Measurements from ENCODE around the gene NCL.
"Not testable (repeated sequence)": the region's sequence is repeated elsewhere in the genome, so short reads cannot be mapped to it uniquely, and the experiment has no call there.

The NCL gene

DNA sequence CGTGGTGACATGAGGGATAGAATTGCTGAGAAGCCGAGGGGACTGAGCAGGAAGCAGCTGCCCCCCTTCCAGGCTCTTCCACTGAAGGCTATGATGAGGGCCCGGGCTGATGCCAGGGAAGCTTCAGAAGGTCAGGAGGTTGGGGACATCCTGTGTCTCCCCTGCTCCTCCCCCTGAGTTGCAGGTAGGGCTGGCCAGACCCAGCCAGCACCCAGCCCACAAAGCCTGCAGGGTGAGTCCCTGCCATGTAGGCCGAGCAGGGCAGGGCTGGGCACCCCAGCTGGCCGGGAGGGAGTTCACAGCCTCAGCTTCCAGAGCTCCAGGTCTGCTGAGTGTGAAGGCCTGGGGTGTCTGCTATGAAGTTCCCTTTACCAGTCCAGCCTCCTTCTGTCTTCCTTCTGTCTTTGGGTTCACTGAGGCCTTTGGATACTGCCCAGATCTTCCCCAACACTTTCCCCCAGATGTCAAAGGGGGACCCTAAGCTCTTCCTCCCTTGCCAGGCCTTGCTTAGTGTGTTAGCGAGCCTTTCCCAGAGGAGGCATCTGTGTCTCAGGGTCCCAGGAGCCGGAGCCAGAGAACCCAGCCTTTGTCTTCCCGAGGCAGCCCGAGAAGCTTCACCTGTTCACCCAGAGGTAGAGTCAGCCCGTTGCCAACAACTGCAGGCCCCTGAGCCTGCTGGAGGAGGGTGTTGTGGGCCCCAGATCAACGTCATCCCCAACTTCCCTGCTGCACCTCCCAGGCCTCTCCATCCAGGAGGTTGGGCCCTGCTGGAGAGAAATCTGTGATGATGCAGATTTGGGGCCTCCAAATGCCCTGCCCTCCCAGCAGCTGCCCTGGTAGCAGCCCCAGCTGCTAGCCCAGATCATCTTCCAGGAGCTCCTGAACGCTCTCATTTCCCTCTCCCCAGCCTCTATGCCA lies 3.6 kb upstream of the NCL start:
- no peak for DNase-seq (ENCODE audit: low read depth)

DNA sequence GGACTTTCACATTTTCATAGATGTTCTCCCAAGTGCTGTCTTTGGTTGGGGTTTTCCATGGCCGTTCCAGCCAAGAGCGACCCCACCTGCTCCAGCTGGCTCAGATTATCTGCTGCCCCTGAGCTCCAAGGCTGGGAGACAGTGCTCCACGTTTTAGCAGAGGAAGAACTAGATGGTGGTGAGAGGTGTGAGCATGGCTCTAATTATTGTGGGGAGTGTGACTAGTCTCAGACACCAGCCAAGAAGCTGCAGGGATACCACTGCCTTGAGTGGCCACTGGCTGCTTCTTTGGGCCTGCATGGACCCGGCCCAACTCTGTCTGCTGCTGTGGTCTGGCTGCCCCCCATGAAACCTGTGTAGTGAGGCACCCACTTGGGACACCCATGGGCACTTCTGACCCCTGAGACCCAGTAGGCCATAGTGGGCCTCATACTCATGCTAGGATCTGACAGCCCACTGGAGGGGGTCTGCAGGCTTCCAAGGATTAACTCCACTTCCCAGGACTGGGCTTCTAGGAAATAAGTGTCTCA lies 2.8 kb upstream of the NCL start:
- no peak for DNase-seq (ENCODE audit: low read depth)

DNA sequence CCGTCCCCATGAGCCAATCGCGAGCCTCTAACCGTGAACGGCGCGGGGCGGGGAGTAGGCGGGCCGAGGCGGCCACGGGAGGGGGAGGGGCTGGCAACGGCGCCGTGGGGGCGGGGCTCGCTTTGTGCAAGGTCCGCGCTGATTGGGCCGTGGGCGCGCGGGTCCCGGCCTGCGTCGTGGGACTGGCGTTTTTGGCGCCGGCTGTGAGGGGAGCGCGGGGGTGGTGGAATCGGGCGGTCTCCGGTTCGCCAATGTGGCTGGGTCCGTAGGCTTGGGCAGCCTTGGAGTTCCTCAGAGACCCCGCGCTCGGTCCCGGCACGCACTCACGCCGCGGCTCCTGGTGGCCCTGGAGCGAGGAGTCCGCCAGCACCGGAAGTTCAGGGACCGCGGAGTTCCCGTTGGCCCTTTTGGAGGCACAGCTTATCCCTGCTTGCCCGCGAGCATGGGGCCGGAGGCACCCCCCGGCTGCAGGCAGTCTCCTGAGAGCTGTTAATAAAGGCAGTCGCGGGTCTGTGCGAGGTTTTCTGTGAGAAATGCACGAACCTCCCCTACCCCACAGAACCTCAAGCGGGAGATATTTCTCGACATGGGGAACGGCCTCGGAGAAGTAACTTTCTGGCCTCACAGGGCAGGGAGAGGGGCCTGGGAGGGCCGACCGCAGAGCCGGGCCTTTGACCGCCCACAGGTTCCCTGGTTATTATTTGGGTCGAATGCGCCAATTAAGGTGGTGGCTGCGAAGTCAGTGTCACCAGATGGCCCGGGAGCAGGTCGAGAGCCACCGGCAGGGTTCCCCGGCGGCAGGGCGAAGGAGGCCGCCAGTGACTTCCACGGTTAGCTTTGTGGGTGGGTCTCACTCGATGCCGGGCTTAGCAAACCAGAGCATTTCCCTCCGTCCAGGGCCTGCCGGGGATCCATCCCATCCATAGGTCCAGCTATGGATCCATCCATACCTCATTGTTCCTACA lies 574 bp upstream of the NCL start:
- peak; percentile 33 for DNase-seq (ENCODE audit: low read depth)

DNA sequence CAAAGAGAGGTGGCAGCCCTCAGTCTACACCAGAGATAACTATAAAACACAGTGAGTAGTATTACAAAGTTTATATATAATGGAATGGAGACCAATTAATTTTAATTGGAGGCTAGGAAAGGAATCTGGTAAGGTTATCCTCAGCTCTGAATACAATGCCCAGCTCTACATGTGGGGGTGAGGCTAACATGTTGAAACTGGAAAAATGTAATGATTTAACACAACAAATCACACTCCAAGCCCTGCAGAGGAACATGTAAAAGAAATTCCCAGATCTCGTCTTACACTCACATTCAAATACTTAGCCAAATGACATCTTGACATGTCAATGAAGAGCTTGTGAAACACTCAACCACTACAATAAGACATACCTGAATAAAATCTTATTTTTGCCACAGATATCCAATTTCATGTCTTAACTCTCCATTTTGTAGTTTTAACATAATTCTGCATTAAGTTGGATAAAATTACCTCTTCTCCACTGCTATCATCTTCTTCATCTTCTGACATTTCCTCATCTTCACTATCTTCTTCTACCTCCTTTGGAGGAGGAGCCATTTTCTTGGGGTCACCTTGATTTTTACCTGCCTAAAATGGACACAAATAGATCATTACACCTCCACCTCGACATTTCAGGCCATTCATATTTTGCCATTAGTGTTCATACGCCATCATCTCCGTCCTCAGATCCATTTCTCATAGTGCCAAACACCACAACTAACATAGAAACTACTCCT lies 1.4 kb downstream of the NCL start:
- DNase-seq (ENCODE audit: low read depth), result no peak

DNA sequence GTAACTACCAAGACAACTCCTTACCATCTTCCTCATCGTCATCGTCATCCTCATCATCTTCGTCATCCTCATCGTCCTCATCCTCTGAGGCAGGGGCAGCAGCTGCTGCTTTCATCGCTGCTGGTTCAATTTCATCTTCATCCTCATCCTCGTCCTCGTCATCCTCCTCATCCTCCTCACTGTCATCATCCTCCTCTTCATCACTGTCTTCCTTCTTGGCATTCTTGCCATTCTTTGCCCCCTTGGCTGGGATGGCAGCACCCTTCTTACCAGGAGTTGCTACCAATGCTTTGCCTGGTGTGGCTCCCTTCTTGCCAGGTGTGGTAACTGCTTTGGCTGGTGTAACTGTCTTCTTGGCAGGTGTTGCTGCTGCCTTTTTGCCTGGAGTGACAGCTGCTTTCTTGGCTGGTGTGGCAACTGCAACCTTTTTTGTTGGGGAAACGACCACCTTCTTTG lies 2.7 kb downstream of the NCL start:
- no peak for DNase-seq (ENCODE audit: low read depth)

DNA sequence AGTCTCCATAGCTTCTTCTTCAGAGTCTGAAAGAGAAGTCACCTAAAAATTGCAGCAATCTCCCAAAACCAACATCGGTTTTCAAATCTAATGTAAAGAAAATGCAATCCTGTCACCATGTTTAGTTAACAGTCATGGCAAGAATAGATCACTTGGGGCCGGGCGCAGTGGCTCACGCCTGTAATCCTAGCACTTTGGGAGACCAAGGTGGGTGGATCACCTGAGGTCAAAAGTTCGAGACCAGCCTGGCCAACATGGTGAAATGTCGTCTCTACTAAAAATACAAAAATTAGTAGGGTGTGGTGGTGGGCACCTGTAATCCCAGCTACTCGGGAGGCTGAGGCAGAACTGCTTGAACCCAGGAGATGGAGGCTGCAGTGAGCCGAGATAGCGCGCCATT lies 3.4 kb downstream of the NCL start:
- not testable (repeated sequence) for DNase-seq (ENCODE audit: low read depth)

DNA sequence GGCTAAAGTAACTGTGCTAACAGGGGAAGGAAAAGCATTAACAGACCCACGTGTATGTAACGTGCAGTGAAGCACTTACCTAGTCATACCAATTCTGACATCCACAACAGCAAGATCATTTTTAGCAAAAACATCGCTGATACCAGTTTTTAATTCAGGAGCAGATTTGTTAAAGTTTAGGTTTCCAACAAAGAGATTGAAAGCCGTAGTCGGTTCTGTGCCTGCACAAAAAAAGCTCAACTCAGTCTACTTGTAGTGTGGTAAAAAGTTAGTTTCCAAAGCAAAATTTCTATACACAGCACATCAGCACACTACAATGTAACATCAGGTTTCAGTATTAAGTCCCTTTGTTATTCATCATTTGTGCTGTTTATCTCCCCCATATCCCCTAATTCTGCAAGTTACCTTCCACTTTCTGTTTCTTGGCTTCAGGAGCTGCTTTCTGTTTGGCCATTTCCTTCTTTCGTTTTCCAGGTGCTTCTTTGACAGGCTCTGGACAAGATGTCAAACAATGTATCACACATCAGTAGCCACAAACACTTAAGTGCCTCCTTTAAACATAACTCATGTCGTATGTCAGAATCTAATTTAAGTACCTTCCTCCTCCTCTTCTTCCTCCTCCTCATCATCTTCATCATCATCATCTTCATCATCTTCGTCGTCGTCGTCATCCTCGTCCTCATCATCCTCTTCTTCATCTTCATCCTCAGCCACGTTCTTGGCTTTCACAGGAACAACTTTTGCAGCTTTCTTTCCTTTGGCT lies 4.0 kb downstream of the NCL start:
- DNase-seq (ENCODE audit: low read depth), result no peak

DNA sequence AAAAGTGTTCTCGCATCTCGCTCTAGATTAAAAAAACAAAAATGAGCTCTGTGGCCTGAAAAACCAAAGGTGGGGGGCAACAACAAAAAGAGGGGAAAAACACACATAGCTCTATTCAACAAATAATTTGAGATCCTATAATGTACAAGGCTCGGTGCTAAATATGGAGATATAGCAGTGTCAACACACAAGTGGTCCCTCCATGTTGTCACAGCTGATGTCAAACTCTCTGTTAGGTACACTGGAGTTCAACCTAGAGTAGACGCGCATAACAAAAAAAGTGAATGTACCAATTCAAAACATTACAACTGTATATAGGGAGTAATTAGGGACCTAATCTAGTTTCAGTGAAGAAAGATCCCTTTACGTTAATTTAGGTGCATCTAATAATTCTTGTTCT lies 5.9 kb downstream of the NCL start:
- no peak for DNase-seq (ENCODE audit: low read depth)

DNA sequence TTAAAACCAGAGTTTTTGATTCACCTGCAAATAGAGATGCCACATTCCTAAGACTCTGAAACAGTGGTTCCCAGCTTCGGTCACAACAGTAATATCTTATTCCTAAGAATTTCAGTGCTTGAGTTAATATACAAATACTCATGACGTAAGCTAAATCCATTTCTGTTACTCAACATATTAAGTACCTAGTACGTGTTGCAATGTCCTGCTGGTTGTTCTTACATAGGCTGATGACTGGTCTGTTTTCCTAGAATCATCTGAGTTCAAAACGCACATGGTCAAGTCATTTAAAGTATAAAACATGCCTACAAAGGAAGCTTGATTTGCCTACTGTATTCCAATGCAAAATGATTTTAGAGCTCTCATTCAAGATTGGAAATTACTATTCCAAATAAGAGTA lies 7.2 kb downstream of the NCL start:
- DNase-seq (ENCODE audit: low read depth), result no peak

DNA sequence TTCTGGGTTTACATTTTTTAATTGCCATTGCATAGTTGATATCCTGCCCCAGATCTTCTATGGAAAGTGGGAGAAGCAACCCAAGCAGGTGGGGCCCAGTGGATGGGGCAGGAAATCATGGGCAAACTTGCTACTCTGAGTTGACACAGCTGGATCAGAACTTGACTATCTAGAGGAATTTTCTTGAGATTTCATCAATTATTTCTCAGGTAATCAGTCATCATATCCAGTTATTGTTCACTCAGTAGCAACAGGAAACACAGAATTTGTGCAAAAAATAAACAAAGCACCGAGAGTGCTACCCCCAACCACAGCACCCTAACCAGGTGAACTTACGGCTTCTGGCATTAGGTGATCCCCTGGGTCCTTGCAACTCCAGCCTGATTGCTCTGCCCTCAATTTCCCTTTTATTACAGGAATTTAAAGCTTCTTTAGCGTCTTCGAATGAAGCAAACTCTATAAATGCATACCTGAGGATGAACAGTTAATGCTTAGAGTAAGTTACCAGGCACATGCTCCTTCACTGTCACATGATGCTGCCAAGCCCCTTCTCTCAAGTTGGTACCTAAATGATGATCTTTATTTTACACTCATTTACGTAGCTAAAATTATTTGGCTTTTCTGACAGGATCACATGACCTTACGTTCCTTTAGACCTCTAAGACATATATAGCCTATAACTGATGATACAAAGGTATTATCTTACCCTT lies 7.8 kb downstream of the NCL start:
- no peak for DNase-seq (ENCODE audit: low read depth)

DNA sequence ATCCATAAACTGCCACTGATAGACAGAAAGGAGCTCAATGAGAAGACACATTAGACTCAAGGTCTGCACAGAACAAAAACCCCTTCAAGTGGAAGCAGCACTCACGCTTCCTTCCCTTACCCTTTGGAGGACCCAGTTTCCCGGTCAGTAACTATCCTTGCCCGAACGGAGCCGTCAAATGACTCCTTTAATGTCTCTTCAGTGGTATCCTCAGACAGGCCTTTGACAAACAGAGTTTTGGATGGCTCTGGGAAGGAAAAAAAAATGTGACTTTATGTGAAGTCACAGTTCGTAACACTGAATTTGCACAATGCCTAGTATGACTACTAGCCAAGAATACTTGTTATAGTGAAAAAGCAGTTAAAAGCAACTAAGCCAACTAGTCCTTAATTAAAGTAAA lies 8.4 kb downstream of the NCL start:
- no peak for DNase-seq (ENCODE audit: low read depth)

DNA sequence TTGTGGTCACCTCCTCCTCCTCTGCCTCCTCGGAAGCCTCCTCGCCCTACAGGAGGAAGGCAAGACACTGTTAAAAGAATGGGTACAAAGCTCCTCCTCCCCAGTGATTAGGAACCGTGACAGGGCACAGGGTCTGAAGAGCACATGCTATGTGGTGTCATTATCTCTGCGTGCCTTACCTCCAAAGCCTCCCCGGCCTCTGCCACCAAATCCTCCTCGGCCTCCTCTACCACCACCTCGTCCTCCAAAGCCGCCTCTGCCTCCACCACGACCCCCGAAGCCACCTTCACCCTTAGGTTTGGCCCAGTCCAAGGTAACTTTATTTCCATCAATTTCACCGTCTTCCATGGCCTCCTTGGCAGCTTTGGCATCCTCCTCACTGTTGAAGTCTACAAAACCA lies 9.1 kb downstream of the NCL start:
- no peak for DNase-seq (ENCODE audit: low read depth)

DNA sequence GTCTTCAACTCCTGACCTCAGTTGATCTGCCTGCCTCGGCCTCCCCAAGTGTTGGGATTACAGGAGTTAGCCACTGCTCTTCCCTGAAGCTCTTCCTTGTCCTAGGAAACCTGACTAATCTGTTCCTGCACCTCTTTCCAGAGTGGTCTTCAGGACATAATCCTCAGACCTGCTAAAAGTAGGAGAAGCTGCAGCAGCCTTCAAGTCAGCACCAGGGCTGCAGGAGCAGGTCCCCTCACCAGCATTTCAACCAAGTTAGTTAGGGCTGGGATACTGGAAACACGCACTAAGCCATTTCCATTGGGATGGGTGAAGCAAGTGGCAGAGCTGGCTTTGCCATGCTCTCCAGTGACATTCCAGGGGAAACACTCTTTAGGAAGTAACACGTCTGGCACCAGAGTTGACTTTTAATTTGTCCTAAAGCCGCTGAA lies 9.9 kb downstream of the NCL start:
- no peak for DNase-seq (ENCODE audit: low read depth)

DNA sequence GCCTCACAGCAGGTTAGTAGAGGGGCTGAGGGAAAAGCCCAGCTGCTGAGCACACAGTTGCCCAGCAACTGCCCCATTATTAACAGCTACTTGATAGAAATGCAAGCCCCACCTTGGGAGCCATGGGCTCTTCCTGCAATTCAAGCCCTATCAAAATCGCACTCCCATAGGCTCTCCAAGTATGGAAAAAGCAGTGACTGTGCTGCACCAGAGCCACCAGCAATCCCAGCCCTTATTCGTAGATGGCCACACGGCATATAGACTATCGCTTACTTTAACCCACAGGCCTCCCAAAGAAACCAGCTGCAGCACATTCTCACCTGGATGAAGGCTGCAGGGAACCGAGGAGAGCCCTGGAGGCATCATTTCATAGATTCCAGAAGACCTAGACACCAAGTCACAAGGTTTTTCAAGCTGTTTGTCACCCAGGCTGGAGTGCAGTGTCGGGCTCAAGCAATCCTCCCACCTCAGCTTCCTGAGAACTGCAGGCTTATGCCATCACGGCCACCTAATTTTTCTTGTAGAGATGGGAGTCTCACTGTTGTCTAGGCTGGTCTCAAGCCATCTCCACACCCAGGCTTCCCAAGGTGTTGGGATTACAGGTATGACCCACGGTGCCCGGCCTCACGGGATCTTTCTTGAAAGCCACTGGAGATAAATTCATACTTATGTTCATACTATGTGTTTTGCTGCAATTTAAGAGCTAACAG lies 11.3 kb downstream of the NCL start:
- DNase-seq (ENCODE audit: low read depth), result no peak

DNA sequence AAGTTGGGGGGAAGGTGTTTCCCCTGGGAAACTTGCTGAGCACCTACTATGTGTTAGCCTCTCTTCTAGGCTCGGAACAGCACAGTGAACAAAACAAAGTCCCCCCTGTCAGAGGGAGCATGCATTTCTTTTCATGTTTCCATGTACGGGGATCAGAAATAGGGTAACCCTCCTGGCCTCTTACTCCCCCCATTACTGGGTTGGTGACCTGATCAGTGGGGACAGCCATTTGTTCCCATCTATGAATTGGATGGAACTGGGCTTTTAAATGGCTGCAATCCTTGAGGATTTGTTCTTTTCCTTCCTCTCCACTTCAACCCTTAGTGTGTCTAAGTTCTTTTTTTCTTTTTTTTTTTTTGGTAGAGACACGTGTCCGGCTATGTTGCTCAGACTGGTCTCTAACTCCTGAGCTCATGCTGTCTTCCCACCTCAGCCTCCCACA lies 13.7 kb downstream of the NCL start:
- no peak for DNase-seq (ENCODE audit: low read depth)

DNA sequence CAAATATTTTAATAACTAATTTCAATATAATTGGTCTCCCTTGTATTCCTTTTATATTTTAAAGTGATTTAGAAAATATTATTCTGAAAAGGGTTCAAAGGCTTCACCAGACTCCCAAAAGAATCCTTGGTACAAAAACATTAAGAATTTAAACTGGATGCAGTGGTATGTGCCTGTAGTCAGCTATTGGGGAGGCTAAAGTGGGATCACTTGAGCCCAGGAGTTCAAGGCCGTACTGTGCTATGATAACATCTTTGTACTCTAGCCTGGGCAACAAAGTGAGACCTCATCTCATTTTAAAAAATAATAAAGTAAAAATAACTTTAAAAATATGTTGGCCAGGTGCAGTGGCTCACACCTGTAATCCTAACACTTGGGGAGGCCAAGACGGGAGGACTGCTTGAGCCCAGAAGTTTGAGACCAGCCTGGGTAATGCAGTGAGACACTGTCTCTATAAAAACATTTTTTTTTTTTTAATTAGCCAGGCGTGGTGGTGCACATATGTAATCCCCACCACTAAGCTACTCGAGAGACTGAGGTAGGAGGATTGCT lies 14.7 kb downstream of the NCL start:
- no peak for DNase-seq (ENCODE audit: low read depth)

DNA sequence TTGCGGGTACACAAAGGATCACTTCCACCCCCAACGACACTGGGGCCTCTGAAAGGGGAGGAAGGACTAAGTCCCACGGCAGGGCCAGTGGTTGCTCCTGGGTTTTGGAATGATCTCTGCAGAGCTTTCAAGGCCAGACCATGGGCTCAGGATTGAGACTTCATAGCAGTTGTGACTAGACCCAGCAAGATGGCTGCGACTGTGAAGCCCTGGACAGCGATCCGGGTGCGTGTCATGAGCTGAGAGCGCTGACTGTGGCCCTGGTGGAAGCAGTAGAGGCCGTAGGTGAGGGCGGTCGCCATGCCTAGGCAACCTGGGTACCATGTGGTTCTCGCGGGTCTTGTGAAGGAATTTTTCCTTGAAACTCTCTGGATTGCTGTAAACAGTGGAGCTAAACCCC lies 27.3 kb downstream of the NCL start:
- DNase-seq (ENCODE audit: low read depth), result no peak

DNA sequence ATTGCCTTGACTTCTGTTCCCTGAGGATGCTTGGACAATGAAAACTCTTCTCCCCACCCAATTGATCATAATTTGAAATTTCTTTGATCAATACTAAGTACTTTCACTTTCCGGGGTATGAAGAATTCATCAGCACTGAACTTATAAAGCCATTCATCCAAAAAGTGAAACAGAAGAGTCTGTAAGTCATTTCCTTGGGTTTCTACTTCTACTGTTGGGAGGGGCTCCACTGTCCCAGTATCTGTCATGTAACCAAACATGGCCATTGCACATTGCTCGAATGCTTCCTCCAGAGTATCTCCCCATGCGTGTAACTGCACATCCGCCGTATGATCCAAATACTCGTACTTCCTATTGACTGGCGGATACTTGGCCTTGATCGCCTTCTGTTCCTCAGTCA lies 30.3 kb downstream of the NCL start:
- DNase-seq (ENCODE audit: low read depth), result no peak

DNA sequence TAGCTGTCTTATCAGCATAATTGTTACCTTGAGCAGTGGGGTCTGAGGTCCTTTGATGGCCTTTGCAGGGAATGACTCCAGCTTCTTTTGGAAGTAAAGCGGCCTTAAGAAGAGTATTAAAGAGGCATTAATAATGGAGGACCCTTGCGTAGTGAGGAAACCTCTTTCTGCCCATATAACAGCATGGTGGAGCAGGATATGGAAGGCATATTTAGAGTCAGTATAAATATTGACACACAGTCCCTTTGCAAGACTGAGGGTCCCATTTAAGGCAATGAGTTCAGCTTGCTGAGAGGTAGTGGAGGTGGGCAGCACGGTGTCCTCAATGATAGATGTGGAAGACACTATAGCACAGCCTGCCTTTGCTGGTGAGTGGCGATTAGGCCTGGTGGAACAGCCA lies 32.7 kb downstream of the NCL start:
- no peak for DNase-seq (ENCODE audit: low read depth)
